ENCODE results near the gene RNF217.

GRCh38 chr6:124974771-124975377 lies 12.6 kb downstream of the RNF217 start:
- no peak for TF ChIP-seq CTCF (optimal IDR thresholded peaks at IDR 0.05 in 1 of 3, IDR thresholded peaks at IDR 0.05 in 1 of 3, conservative IDR thresholded peaks at IDR 0.05 in 1 of 3; ENCODE audit: extremely low read depth in 1 of 3, insufficient read depth in 2 of 3, low read length in 3 of 3)
- no peak for TF ChIP-seq EZH2 (IDR thresholded peaks at IDR 0.05; ENCODE audit: low read length)
